Suprapubic skin (tissue), 4 donors: ENCODE measurements around the gene MRGPRG.

Experiments used
- EP300 ChIP-seq: sonication (generic); formaldehyde crosslinking; IDR thresholded peaks from one replicate; pipeline ENCODE4 v1.6.1; 2017; ENCODE audit warnings: antibody characterized with exemption
- POLR2A ChIP-seq, 2 donors: fragments of 450-650 bp; IDR thresholded peaks; one replicate each; pipeline ENCODE4 v1.6.1; 2017; ENCODE audit warnings: antibody characterized with exemption in 2 of 2, mild to moderate bottlenecking in 2 of 2, moderate library complexity in 2 of 2
- POLR2AphosphoS5 ChIP-seq, 3 donors: sonication (generic); formaldehyde crosslinking; IDR thresholded peaks; one replicate each; pipeline ENCODE4 v1.6.1; 2017; ENCODE audit warnings: antibody characterized with exemption in 3 of 3
- TF ChIP-seq, protein P1 (sequence below), 2 donors: fragments of 200-600 bp in 1 of 2; fragments of 450-650 bp in 1 of 2; sonication (generic) in 1 of 2; IDR thresholded peaks; one replicate each; pipeline ENCODE4 v1.5.1; 2016 to 2019; ENCODE audit warnings: antibody characterized with exemption in 2 of 2, mild to moderate bottlenecking in 1 of 2, moderate library complexity in 1 of 2

DNA sequence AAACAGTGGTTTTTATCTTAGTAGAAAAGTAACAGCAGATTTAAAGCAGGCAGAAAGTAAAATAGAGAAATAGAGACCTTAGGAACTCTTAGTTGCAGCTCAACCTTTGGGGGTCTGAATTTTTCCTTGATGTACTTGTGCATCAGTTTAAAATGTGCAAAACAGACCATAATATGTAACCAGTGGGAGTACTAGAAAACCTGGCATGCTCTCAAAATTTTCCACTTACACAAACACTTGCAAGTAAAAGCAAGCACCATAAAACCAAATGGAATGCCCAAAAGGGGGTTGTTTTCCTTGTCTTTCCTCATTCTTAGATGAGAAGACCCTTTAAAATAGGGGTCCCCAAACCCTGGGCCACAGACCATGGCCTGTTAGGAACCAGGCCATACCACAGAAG lies 26.5 kb upstream of the MRGPRG start:
- TF ChIP-seq, protein P1, sequence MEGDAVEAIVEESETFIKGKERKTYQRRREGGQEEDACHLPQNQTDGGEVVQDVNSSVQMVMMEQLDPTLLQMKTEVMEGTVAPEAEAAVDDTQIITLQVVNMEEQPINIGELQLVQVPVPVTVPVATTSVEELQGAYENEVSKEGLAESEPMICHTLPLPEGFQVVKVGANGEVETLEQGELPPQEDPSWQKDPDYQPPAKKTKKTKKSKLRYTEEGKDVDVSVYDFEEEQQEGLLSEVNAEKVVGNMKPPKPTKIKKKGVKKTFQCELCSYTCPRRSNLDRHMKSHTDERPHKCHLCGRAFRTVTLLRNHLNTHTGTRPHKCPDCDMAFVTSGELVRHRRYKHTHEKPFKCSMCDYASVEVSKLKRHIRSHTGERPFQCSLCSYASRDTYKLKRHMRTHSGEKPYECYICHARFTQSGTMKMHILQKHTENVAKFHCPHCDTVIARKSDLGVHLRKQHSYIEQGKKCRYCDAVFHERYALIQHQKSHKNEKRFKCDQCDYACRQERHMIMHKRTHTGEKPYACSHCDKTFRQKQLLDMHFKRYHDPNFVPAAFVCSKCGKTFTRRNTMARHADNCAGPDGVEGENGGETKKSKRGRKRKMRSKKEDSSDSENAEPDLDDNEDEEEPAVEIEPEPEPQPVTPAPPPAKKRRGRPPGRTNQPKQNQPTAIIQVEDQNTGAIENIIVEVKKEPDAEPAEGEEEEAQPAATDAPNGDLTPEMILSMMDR (IDR thresholded peaks at IDR 0.05): no peak
- TF ChIP-seq POLR2A (IDR thresholded peaks at IDR 0.05) (no peak), EP300 (no peak), POLR2AphosphoS5 (IDR thresholded peaks at IDR 0.05) (no peak)
